Measurements from ENCODE around the gene HIP1R. TPM values are rescaled to one million over a fixed set of nuclear protein-coding genes. Genes with fewer than 3 reads are reported as not detected.

Gene HIP1R
- 10.0 to 15.9 TPM (median 12.9 TPM) in 5 replicates for total RNA-seq (2022; extraction: Qiagen RNA extraction; ENCODE audit: low read depth)

GRCh38 chr12:122834921-122835749 lies at the start of gene HIP1R:
Gene HIP1R, plus strand, starts transcription at chr12:122835457. Its CDS starts 94 bp downstream, at chr12:122835551.

GRCh38 chr12:122895704-122896636 lies 60.7 kb downstream of the HIP1R start, which contains the start of gene VPS37B:
Gene VPS37B, minus strand, starts transcription at chr12:122896124. Its CDS starts 62 bp downstream, at chr12:122896062.

Other genes starting within 250 kb of the HIP1R start
- gene HCAR2, start 132.1 kb upstream of the HIP1R start, total RNA-seq (2022; extraction: Qiagen RNA extraction; ENCODE audit: low read depth) = 0.11 to 0.32 TPM (median 0.20 TPM) in 5 replicates
- 0.09 to 0.19 TPM (median 0.10 TPM) in 4 of 5 replicates, not detected in the other for gene HCAR3, start 118.6 kb upstream of the HIP1R start, total RNA-seq (2022; extraction: Qiagen RNA extraction; ENCODE audit: low read depth)
- 0.03 to 0.09 TPM (median 0.07 TPM) in 5 replicates for gene HCAR1, start 104.6 kb upstream of the HIP1R start, total RNA-seq (2022; extraction: Qiagen RNA extraction; ENCODE audit: low read depth)
- gene DENR, start 82.6 kb upstream of the HIP1R start, total RNA-seq (2022; extraction: Qiagen RNA extraction; ENCODE audit: low read depth) = 54.7 to 67.4 TPM (median 59.6 TPM) in 5 replicates
- gene CCDC62, start 60.9 kb upstream of the HIP1R start, total RNA-seq (2022; extraction: Qiagen RNA extraction; ENCODE audit: low read depth) = 0.07 to 0.10 TPM (median 0.09 TPM) in 3 of 5 replicates, not detected in the others
- 31.2 to 35.5 TPM (median 31.9 TPM) in 5 replicates for gene VPS37B, start 60.7 kb downstream of the HIP1R start, total RNA-seq (2022; extraction: Qiagen RNA extraction; ENCODE audit: low read depth)
- 7.2 to 9.3 TPM (median 8.8 TPM) in 5 replicates for gene ABCB9, start 131.0 kb downstream of the HIP1R start, total RNA-seq (2022; extraction: Qiagen RNA extraction; ENCODE audit: low read depth)
- gene OGFOD2, start 139.8 kb downstream of the HIP1R start, total RNA-seq (2022; extraction: Qiagen RNA extraction; ENCODE audit: low read depth) = 13.1 to 20.4 TPM (median 16.2 TPM) in 5 replicates
- gene ARL6IP4, start 145.2 kb downstream of the HIP1R start, total RNA-seq (2022; extraction: Qiagen RNA extraction; ENCODE audit: low read depth) = 222 to 261 TPM (median 251 TPM) in 5 replicates

All from A549 treated with RU486 at 1 μM for 4 hours (cell line).